ENCODE measurements around the gene GLOD5.

Gene GLOD5

DNA sequence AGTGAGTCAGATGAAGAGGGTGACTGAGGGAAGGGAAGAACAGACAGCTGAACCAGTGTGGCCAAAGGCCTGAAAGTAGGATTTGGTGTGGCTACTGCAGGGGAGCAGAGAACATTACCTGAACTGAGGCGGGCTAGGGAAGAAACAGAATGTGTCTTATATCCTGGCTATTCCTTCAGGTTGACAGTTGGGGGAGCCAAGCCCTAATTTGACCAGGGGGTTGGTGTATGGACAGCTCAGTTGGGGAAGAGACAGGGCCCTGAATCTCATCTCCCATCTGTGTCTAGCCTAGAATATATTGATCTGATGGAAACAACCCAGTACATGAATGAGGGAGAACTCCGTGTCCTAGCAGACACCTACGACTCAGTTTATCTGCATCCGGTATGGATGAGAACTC, 44.5 kb downstream of the GLOD5 start:
- no peaks in the 10 kb centered on the region for H3K27me3 ChIP-seq (ENCODE audit: insufficient read depth, low read depth)
- H3K4me1 ChIP-seq (ENCODE audit: low read depth, poor library complexity, severe bottlenecking) = no peaks in the 10 kb centered on the region
- TF ChIP-seq, protein P1, sequence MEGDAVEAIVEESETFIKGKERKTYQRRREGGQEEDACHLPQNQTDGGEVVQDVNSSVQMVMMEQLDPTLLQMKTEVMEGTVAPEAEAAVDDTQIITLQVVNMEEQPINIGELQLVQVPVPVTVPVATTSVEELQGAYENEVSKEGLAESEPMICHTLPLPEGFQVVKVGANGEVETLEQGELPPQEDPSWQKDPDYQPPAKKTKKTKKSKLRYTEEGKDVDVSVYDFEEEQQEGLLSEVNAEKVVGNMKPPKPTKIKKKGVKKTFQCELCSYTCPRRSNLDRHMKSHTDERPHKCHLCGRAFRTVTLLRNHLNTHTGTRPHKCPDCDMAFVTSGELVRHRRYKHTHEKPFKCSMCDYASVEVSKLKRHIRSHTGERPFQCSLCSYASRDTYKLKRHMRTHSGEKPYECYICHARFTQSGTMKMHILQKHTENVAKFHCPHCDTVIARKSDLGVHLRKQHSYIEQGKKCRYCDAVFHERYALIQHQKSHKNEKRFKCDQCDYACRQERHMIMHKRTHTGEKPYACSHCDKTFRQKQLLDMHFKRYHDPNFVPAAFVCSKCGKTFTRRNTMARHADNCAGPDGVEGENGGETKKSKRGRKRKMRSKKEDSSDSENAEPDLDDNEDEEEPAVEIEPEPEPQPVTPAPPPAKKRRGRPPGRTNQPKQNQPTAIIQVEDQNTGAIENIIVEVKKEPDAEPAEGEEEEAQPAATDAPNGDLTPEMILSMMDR (conservative IDR thresholded peaks at IDR 0.05; ENCODE audit: low read depth, low read length) = no peak
- no peak overlapping the region for H2AFZ ChIP-seq (ENCODE audit: low read depth)
- no peaks in the 10 kb centered on the region for H3K36me3 ChIP-seq (ENCODE audit: insufficient read depth)
- no peak overlapping the region for H3K9ac ChIP-seq
- no peak overlapping the region for H3K27ac ChIP-seq
- H3K4me3 ChIP-seq (IDR thresholded peaks at IDR 0.05; ENCODE audit: insufficient read depth, low read depth, low read length) = no peak overlapping the region
- H3K4me2 ChIP-seq = no peak overlapping the region
- no peaks in the 10 kb centered on the region for H3K79me2 ChIP-seq (ENCODE audit: insufficient read depth, low read depth)
- no peaks in the 10 kb centered on the region for H4K20me1 ChIP-seq (ENCODE audit: insufficient read depth)

DNA sequence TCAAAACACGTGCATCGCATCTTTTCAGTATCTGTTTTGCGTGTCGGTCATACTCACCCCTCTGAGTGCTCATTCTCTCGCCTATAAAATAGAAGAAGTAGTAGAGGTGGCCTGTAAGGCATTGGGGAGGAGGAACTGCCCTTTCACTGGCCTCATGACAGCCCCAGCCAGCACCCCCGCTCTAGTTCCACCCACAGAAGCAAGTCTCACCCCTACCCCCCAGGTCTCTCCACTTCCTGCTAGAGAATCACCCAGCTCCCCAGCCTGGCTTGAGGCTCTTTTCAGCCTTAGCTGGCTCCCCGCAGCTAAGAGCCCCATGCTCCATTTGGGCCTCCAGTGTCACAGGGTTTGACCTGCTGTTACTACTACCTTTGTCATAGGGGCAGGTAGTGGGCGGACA, 52.1 kb downstream of the GLOD5 start:
- Histone ChIP-seq H3K27ac (no peak overlapping the region), H4K20me1 (ENCODE audit: insufficient read depth) (no peaks in the 10 kb centered on the region), H3K4me1 (ENCODE audit: low read depth, poor library complexity, severe bottlenecking) (no peaks in the 10 kb centered on the region), H3K9ac (no peak overlapping the region), H3K4me2 (no peak overlapping the region), H3K27me3 (ENCODE audit: insufficient read depth, low read depth) (no peaks in the 10 kb centered on the region), H3K36me3 (ENCODE audit: insufficient read depth) (no peaks in the 10 kb centered on the region), H2AFZ (ENCODE audit: low read depth) (no peak overlapping the region), H3K79me2 (ENCODE audit: insufficient read depth, low read depth) (no peaks in the 10 kb centered on the region), H3K4me3 (IDR thresholded peaks at IDR 0.05; ENCODE audit: insufficient read depth, low read depth, low read length) (no peak overlapping the region)
- TF ChIP-seq, protein P1 (conservative IDR thresholded peaks at IDR 0.05; ENCODE audit: low read depth, low read length) = no peak

DNA sequence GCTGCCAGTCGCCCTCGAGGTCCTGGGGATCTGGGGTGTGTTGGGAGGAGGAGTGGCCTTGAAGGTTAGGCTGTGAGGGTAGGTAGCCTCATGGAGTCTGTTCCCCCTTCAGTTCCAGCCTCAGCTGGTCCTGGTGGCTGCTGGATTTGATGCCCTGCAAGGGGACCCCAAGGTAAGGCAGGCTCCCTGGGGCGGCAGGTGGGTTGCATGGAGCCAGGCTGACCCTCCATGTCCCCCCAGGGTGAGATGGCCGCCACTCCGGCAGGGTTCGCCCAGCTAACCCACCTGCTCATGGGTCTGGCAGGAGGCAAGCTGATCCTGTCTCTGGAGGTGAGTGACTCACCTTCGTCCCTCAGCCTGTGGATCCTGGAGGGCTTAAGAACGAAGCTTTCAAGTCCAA, 53.2 kb downstream of the GLOD5 start:
- H3K27ac ChIP-seq = no peak overlapping the region
- H3K4me1 ChIP-seq (ENCODE audit: low read depth, poor library complexity, severe bottlenecking) = no peaks in the 10 kb centered on the region
- no peaks in the 10 kb centered on the region for H4K20me1 ChIP-seq (ENCODE audit: insufficient read depth)
- no peaks in the 10 kb centered on the region for H3K36me3 ChIP-seq (ENCODE audit: insufficient read depth)
- no peak overlapping the region for H3K9ac ChIP-seq
- no peak overlapping the region for H2AFZ ChIP-seq (ENCODE audit: low read depth)
- no peak overlapping the region for H3K4me3 ChIP-seq (IDR thresholded peaks at IDR 0.05; ENCODE audit: insufficient read depth, low read depth, low read length)
- H3K4me2 ChIP-seq = no peak overlapping the region
- H3K27me3 ChIP-seq (ENCODE audit: insufficient read depth, low read depth) = no peaks in the 10 kb centered on the region
- TF ChIP-seq, protein P1 (conservative IDR thresholded peaks at IDR 0.05; ENCODE audit: low read depth, low read length) = no peak
- no peaks in the 10 kb centered on the region for H3K79me2 ChIP-seq (ENCODE audit: insufficient read depth, low read depth)

DNA sequence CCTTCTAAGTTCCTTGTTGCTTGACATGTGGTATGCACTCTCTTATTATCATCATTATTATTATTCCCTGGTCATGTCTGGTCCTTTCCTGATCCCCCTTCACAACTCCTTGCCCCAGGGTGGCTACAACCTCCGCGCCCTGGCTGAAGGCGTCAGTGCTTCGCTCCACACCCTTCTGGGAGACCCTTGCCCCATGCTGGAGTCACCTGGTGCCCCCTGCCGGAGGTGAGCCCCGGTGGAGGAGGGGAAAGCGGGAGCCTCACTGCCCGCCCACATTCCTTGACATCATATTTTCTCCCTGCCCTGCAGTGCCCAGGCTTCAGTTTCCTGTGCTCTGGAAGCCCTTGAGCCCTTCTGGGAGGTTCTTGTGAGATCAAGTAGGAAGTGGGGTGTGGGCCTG, 53.7 kb downstream of the GLOD5 start:
- no peak overlapping the region for H3K9ac ChIP-seq
- H3K27ac ChIP-seq = no peak overlapping the region
- H3K27me3 ChIP-seq (ENCODE audit: insufficient read depth, low read depth) = no peaks in the 10 kb centered on the region
- H3K36me3 ChIP-seq (ENCODE audit: insufficient read depth) = no peaks in the 10 kb centered on the region
- H4K20me1 ChIP-seq (ENCODE audit: insufficient read depth) = no peaks in the 10 kb centered on the region
- TF ChIP-seq, protein P1 (conservative IDR thresholded peaks at IDR 0.05; ENCODE audit: low read depth, low read length) = no peak
- no peak overlapping the region for H3K4me2 ChIP-seq
- H3K4me3 ChIP-seq (IDR thresholded peaks at IDR 0.05; ENCODE audit: insufficient read depth, low read depth, low read length) = no peak overlapping the region
- H2AFZ ChIP-seq (ENCODE audit: low read depth) = no peak overlapping the region
- H3K4me1 ChIP-seq (ENCODE audit: low read depth, poor library complexity, severe bottlenecking) = no peaks in the 10 kb centered on the region
- H3K79me2 ChIP-seq (ENCODE audit: insufficient read depth, low read depth) = no peaks in the 10 kb centered on the region
